NCI-H82 treated with DMSO at 0.1 percent for 48 hours (cell line): Measurements from ENCODE around the gene MRPL22.
"Not testable (repeated sequence)": the region's sequence is repeated elsewhere in the genome, so short reads cannot be mapped to it uniquely, and the experiment has no call there.

Experiments
- DNase-seq: peaks from one replicate; lab custom pipeline; 2025; ENCODE audit not compliant: unreplicated experiment; lab: John Stamatoyannopoulos, UW

MRPL22 gene

DNA sequence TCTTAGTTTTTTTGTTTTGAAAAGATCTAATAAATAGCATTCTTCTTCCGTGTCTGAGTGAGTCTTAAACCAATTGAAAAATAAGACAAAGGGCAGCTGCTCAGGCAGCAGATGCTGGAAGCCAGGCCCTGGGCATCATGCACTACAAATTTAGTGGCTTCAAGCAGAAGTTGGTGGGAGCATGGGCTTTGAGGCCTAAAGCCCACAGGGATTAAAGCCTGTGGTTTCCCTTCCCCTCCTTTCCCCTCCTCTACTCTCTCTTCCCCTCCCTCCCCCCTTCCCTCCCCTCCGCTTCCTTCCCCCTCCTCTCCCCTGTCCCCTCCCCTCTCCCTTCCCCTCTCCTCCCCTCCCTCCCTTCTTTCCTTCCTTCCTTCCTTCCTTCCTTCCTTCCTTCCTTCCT, 52.6 kb downstream of the MRPL22 start:
- DNase-seq, result no peak

- no peak for DNase-seq
Observed at GRCh38 chr5:154995679-154996078, 54.8 kb downstream of the MRPL22 start.

- DNase-seq, result no peak
Observed at GRCh38 chr5:154997746-154998145, 56.9 kb downstream of the MRPL22 start.

DNA sequence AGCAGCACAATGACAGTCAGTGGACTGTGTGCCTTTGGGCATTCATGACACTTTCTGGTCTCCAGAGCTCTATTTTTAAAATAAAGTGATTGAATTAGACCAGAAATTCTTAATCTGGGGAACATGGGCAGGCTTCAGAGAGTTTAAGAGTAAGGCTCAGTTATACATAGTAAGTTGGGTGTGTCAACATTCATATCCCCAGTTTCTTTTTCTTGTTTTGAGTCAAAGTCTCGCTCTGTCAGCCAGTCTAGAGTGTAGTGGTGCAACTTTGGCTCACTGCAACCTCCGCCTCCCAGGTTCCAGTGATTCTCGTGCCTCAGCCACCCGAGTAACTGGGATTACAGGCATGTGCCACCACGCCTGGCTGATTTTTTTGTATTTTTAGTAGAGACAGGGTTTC, 59.0 kb downstream of the MRPL22 start:
- DNase-seq, result no peak

DNA sequence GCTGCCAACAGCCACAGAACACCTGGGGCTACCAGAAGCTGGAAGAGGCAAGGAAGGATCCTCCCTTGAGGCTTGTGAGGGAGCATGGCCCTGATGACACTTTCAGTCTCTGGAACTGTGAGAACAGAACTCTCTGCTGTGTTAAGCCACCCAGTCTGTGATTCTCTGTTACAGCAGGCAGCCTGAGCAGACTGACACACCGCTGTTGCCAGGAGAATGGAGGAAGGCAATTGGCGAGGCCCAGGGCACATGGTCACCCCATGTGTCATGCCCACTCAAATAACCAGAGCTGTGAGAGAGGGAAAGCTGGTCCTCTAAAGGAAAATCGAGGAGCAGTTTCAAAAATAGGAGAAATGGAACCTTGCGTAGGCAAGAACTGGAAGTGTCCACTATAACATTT, 60.6 kb downstream of the MRPL22 start:
- DNase-seq, result no peak

DNA sequence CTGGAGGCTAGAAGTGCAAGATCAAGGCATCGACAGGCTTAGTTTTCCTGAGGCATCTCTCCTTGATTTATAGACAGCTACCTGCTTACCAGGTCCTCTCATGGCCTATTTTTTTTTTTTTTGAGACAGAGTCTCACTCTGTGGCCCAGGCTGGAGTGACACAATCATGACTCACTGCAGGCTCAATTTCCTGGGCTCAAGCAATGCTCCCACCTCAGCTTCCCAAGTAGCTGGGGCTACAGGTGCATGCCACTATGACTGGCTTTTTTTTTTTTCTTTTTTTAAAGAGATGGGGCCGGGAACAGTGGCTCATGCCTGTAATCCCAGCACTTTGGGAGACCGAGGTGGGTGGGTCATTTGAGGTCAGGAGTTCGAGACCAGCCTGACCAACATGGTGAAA, 61.8 kb downstream of the MRPL22 start:
- DNase-seq, result not testable (repeated sequence)

- DNase-seq, result no peak
Observed at GRCh38 chr5:155004138-155004744, 63.4 kb downstream of the MRPL22 start.

GRCh38 chr5:155006265-155006664, 65.4 kb downstream of the MRPL22 start:
- not testable (repeated sequence) for DNase-seq

GRCh38 chr5:155008669-155009068, 67.8 kb downstream of the MRPL22 start:
- no peak for DNase-seq

DNA sequence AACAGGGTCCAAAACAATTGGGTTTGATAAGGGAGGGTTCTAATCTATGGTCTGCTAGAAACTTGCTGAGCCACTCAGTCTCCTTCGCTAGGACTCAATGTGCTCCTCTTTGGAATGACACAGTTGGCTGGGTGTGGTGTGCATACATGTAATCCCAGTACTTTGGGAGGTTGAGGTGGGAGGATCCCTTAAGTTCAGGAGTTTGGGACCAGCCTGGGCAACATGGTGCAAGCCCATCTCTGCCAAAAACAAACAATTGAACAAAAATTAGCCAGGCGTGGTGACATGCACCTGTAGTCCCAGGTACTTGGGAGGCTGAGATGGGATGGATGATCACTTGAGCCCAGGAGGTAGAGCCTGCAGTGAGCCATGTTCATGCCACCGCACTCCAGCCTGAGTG, 70.0 kb downstream of the MRPL22 start:
- DNase-seq, result no peak

DNA sequence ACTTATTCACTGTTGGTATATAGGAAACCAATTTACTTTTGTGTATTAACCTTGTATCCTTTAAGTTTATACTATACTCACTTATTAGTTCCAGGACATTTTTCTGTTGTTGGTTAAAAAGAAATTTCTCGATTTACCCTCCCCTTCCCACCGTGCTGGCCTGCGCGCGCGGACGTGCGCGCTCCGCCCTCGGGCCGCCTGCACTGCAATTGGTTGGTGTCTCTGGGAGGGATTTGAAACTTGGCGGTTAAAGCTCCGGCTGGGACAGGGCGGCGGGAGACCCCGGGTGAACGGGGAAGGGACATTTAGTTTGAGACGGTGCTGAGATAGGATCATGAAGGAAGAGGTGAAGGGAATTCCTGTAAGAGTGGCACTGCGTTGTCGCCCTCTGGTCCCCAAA, 72.7 kb downstream of the MRPL22 start, which contains the start of gene KIF4B:
TSS of gene KIF4B (plus strand) at position 230 of the 400 bp plus-strand sequence. CDS start at position 335, 105 bp downstream.
- no peak for DNase-seq

GRCh38 chr5:155015239-155015638, 74.4 kb downstream of the MRPL22 start:
- no peak for DNase-seq

- DNase-seq, result no peak
Observed at GRCh38 chr5:155017610-155018009, 76.7 kb downstream of the MRPL22 start.
